ENCODE measurements around the gene PLEK2.
"Not testable (repeated sequence)": the region's sequence is repeated elsewhere in the genome, so short reads cannot be mapped to it uniquely, and the experiment has no call there.

The PLEK2 gene, protein sequence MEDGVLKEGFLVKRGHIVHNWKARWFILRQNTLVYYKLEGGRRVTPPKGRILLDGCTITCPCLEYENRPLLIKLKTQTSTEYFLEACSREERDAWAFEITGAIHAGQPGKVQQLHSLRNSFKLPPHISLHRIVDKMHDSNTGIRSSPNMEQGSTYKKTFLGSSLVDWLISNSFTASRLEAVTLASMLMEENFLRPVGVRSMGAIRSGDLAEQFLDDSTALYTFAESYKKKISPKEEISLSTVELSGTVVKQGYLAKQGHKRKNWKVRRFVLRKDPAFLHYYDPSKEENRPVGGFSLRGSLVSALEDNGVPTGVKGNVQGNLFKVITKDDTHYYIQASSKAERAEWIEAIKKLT

DNA sequence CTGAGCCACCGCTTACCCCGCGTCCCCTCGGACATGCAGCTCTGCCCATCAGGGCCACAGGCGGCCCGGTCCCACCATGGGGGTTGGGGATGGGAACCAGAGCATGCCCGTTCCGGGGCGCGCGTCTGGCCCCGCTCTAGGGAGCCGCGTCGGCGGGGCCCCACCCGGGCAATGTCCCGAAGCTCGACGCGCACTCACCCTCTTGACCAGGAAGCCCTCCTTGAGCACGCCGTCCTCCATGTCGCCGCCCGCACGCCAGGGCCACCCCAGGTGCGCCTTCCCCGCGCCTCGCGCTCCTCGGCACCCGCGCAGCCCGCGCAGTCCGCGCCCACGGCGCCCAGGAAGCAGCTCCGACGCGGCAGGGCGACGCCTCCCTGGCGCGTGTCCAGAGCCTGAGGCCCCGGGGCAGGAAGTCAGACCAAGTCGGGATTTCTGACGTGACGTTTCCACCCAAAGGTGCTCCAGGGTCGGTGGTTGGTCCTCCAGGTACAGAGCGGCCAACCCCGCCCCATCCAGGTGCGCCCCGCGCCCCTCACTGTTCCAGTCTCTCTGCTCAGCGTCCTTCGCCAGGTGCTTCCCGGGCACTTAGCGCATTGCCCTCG is at the start of gene PLEK2:
PLEK2 (minus strand) TSS at position 346 of the 602 bp plus-strand sequence; CDS start at position 240, 106 bp downstream.
- peak; percentile 59 for DNase-seq

DNA sequence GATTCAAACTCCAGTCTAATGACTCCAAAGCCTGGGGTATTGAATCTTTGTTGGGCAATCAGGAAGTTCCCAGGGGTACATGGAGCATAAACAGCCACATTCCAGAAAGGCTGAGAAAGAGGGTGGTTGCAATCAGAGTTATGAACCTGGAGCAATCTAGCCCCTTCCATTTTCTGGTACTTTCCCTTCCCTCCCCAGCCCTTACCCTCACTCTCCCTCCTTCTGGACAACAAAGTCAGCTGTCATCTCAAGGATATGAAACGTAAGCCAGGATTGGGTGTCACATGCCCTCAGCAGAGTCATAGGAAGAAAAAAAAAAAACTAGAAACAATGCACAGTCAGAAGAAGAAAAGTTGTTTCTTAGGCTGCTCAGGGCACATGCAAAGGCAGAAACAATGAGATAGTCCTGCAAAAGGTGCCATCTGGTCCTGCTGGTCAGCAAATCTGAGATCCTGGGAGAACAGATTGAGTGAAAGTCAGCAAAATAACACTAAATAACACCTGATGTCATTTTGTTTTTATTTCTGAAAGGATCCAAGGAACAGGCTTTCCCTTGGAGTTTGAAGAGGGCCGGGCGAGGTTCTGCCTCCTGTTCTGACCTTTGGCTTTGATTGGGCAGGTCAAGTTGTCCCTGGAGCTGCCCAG is 49.5 kb upstream of the PLEK2 start:
- no peak for DNase-seq

DNA sequence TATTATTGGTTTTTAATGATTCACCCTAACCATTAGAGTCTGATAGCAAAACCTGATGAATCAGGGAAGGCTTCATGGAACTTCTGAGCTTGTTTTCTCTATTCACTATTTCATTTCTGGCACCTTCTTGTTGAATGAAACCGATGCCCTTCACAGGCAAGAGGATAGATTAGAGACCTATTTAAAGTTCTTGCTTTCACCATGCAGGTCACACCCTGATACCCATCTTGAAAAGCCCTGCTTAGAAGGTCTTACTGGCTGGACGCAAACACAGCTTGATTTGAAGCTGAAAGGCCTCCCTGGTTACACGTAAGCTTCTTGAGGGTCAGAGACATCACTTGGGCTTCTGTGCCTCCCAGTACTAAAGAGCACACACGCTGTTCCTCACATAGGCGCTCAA is 47.4 kb upstream of the PLEK2 start:
- no peak for DNase-seq

DNA sequence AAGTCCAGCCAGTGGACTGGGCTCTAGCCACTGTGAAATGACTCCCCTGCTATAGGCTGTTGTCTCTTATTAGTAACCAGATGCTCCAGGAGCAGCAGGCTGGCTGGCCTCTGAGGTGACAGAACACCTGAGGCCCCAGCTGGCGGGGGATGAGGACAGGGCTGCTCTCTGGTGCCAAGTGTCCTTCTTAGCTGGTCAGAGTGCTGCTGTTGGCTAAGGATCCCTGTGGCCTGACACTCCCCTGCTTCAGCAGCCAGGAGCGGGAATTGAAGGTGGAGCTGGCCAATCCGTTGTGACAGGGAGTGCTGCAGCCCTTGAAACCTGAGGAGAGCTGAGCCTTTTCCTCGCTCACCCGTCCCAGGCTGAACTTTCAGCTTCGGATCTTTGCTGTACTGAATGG is 45.8 kb upstream of the PLEK2 start:
- no peak for DNase-seq

DNA sequence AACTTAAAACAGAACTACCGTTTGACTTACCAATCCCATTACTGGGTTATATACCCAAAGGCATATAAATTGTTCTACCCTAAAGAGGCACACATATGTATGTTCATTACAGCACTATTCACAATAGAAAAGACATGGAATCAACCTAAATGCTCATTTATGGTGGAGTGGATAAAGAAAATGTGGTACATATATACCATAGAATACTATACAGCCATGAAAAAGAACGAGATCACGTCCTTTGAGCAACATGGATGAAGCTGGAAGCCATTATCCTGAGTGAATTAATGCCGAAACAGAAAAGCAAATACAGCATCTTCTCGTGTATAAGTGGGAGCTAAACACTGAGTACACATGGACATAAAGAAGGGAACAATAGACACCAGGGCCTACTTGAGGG is 44.8 kb upstream of the PLEK2 start:
- DNase-seq, result no peak

DNA sequence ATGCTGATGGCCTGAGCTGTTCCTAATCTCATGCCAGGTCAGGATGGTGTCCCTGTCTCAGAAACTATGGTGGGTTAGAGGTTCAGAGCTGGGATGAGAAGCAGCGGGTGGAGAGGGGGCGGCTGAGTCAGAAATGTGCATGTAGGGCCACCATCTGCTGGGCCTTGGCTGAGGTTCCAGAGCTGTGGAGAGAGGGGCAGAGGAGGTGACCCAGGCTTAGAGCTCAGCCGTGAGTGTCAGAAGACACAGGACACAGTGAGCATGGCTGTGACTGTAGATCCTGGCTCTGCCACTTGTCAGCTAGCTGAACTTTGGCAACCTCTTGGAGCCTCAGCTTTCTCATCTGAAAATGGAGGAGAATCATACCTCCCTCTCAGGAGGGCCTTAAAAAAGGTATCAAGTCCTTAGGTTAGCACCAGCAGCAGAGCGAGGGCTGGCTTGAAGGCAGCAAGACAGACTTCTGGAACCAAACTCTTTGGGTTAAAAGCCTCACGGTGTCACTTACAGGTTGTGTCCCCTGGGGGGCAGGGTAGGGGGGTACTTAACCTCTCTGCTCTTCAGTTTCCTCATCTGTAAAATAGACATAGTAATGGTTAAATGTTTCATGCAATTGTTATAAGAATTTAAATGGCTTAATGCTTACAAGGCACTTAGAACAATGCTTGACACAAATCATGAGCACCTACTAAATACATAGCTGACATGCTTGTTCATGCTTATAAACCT is 41.8 kb upstream of the PLEK2 start:
- no peak for DNase-seq

DNA sequence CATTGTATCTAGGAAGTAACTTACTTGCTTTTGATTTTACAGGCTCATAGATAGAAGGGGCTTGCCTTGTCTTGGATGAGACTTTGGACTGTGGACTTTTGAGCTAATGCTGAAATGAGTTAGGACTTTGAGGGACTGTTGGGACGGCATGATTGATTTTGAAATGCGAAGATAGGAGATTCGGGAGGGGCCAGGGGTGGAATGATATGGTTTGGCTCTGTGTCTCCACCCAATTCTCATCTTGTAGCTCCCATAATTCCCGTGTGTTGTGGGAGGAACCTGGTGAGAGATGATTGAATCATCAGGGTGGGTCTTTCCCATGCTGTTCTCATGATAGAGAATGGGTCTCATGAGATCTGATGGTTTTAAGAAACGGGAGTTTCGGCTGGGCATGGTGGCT is 39.7 kb upstream of the PLEK2 start:
- DNase-seq, result not testable (repeated sequence)

DNA sequence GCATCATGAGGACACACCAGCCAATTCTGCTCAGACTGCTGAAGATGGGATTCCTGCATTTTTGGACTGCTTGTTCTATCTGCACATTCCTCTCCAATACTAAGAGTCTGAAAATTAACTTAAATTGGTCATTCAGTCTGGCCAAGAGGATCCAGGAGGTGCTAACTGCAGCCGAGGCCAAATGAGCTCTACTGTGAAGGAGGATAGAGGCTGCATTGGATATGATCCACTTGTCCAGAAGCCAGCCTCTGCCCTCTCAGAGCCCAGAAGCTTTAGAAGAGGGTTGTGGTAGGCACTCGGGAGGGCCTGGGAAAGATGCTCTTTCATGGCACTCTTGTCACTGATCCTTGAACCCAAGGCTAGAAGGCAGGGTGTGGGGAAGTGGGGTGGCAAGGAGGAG is 37.1 kb upstream of the PLEK2 start:
- DNase-seq, result no peak

DNA sequence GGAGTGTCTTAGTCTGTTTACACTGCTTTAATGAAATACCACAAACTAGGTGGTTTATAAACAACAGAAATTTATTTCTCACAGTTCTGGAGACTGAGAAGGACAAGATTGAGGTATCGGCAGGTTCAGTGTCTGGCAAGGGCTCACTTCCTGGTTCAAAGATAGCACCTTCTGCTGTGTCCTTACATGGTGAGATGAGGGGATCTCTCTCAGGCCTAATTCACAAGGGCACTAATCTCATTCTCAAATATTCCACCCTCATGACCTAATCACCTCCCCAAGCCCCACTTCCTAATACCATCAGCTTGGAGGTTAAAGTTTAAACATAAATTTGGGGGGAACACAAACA is 35.0 kb upstream of the PLEK2 start:
- no peak for DNase-seq

DNA sequence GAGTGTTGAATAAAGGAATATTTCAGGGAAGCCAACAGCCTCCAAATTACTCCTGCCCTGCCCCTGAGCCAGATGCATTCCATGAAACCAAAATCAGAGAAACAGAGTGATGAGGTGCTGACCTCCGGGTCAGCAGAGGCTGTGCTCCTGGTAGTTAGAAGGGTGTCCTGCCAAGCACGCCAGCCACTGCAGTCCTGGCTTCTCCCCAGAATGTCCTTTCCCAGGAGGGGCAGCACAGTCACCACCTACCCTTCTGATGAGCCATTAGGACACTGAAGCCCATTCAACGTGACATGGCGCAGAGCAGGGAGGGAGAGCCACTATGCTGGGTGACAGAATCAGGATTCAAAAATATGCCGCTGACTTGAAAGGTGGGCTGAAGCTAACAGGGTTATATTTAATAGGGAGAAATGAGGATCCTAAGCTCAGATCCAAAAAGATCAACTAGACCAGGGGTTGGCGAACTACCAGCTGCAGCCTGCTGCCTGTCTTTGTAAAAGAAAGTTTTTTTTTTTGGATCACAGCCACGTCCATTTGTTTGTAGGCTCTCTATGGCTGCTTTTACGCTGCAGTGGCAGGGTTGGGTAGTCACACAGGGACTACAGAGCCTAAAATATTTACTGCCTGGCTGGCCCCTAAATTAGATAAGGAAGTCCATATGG is 34.5 kb upstream of the PLEK2 start:
- no peak for DNase-seq

DNA sequence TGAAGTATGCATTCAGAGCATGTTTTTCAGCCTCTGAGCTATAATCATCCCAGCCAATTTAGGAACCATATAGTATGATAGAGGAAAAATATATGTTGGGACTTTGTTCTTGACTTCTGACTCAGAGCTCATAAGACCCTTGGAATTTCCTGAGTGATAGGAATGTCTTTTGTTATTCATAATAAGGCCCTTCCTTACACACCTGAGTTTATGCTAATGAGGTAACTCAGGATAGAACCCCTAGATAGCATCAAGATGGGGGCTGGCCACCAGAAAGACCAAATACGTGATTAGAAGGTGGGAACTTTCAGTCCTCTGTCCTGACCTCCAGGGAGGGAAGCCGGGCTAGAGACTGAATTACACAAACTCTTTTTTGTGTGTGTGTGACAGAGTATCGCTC is 32.4 kb upstream of the PLEK2 start:
- no peak for DNase-seq

DNA sequence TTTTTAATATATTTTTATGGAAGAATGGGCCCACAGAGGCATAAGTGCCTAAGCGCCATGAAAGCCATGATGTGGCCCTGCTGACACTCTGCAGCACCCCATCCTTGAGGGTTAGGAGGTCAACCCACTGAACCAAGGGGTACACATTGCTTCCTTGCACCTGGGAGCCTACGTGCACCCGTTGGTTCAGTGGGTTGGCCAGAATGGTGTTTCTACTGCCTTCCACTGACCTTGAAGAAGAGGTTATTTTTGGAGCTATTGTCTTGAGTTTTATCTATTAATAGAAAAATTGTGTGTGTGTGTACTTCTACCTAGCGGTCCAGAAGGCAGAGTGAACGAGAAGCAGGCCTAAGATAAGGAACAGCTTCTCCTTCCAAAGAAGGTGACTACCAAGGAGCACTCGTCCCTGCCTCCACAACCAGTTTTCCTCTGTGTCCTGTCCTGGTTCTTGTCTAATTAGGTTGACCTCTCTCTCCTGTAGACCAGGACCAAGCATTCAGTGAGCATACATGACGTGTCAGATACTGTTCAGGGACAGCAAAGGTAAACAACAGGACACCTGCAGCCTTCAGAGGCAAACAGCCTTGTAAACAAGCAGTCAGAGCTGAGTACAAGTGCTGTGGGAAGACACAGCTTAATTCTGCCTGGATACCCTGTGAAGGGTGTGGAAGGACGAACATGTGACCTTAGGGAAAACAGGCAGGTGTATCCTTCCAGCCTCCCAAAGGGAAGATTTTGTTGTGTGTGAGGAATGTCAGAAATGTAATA is 30.4 kb upstream of the PLEK2 start:
- DNase-seq, result no peak

DNA sequence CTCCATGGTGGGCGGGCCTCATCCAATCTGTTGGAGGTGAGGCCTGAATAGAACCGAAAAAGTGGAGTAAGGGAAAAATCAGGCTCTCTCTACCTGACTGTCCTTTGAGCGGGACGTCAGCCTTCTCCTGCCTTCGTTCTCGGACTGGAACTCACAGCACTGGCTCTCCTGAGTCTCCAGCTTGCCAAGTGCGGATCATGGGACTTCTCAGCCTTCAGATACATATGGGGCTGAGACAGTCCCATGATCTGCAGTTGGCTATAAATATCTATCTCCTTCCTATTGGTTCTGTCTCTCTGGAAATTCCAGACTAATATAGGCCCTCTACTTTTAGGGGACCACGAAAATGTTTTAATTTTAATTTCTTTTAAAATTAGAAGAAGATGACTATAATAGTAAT is 29.7 kb upstream of the PLEK2 start:
- no peak for DNase-seq

DNA sequence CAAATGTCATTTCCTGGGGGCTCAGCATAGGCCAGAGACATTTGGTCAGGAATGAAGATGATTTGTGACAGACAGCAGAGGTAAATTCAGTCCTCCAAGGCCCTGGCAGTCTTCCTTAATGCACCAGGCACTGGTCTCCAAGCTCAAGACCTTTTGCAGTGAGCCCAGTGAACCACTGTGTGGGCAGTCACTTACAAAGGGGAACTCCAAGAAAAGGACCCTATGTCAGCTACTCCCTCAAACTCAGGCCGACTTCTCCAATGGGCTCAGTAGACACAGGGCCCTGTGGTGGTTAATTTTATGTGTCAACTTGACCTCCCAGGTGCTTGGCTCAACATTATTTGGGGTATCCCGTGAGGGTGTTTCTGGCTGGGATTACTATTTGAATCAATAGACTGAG is 29.3 kb upstream of the PLEK2 start:
- DNase-seq, result no peak

DNA sequence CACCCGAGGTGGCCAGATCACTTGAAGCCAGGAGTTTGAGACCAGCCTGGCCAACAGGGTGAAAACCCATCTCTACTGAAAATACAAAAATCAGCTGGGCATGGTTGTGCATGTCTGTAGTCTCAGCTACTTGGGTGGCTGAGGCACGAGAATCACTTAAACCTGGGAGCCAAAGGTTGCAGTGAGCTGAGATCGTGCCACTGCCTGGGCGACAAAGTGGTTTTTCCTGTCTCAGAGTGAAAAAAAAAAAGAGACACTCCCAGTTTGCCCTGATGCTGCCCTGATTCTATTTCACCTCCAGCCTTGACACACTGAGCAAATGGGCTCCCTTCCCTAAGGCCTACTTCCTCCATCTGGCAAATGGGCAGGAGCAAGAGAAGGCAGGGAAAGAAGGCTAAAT is 28.5 kb upstream of the PLEK2 start:
- DNase-seq, result no peak

DNA sequence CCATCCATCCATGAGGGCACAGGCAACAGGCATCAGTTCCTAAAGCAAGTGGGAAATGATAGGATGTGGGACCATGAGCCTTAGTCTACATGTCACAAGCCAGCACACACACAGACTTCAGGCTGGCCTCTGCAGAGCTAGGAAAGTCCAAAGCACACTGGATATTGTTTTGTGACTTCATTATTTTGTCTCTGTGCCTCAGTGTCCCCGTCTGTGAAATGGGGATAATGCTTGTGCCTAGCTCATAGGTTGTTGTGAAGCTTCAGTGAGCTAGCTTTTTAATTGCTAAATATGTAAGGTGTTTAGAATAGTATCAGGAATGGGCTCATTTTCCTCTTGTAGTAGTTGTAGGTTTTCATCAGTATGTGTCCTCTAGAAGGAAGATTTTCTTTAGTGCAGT is 27.0 kb upstream of the PLEK2 start:
- no peak for DNase-seq

DNA sequence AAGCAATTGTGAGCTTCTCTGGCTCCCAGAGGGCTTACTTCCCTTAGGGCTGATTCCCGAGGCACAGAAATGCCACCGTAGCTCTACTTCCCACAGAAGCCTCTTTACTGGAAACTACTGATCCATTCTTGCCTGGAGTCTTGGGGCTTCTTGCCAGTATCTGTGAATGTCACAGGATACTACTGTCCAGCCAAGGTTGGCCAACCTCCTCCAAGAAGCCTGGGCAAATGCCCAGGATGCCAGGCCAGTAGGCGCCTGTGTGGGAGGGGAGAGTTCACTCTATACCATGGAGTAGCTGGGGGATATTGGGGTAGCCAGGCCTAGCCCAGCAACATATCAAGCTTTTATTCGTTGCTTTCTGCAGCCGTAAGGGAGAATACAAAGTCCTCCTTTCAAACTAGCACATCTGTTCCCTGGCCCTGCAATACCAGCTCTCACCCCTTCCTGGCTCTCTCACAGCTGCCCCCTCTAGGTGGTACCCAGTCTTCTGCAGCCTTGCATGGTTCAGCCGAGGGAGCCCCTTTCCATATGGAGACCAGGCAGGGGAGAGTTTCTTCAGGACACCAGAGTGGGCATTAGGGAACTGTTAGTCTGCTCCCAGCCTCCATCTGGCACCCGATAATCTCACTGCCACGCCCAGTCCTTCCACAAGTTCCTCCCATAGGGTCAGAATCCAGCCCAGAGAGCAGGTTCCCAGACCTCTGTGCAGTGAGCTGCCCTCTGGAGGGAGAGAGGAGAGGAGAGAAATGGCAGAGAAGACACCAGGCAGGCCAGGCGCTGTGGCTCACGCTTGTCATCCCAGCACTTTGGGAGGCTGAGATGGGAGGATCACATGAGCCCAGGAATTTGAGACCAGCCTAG is 24.3 kb upstream of the PLEK2 start:
- no peak for DNase-seq

DNA sequence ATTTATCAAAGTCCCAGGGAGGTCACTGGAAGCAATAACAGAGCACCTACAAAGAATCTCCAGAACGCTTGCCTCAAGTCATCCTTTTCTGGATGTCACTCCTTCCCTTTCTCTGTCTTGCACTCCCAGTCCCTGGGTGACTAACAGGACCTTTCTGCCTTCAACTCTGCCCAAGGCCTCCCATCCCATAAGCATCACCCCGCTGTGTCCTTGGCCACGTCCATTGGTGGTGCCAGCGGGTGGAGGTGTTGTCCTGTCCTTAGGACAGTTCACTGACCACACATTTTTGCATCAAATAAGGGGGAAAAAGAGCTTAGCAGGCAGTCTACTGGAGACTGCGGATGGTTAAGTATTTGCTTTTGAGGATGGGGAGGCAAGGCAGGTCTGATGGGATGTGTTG is 23.6 kb upstream of the PLEK2 start:
- no peak for DNase-seq

DNA sequence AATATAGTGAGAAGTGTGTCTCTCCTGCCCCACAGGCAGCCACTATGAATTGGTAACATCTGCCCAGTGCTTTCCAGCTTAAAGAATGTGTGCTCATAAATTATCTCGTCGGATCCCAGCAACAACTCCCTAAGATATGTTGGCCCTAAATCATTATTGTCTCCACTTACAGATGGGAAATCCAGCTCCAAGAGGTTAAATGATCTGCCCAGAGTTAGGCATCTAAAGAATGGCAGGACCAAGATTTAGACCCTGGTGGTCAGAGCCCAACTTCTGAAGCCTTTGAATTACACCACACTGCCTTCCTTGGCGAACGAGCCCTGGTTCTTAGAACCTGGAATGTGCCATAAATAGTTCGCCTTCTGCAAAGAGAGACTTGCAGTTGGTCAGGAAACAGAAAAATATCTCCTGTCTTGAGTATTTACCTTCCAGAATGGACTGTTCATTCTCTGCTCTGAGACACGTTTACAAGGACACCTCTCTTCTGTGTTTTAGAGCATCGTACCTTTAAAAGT is 20.1 kb upstream of the PLEK2 start:
- DNase-seq, result no peak

DNA sequence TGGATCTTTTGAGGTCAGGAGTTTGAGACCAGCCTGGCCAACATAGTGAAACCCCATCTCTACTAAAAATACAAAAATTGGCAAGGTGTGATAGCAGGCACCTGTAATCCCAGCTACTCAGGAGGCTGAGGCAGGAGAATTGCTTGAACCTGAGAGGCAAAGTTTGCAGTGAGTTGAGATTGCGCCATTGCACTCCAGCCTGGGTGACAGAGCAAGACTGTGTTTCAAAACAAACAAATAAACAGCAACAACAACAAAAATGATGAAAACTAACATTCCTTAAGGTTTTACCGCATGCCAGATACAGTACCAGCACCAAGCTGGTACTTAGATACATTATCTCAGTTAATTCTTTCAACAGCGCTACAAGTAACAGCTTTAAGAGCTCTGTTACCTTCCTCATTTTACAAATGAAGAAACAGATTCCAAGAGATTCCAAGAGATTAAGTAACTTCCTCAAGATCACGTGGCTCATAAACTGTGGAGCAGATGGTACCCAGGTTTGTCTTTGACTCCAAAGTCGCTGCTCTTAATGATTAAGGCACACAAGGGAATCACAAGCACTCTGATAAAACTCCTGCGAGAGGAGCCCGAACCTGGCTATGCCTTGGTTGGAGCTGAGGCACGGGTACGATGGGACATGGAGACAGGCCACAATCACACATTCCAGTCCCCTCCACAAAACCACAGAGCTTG is 17.7 kb upstream of the PLEK2 start:
- no peak for DNase-seq
